ENCODE data around the gene KDM6B.

The KDM6B gene

GRCh38 chr17:7842380-7843256 is 8.6 kb downstream of the KDM6B start:
- TF ChIP-seq GATA2 (IDR thresholded peaks at IDR 0.05; ENCODE audit: low read depth, low read length): no peak
- TF ChIP-seq GATA3 (IDR thresholded peaks at IDR 0.05; ENCODE audit: low read depth, low read length): no peak

GRCh38 chr17:7843257-7843535 is 9.2 kb downstream of the KDM6B start:
- TF ChIP-seq GATA2 (IDR thresholded peaks at IDR 0.05; ENCODE audit: low read depth, low read length): no peak
- TF ChIP-seq GATA3 (IDR thresholded peaks at IDR 0.05; ENCODE audit: low read depth, low read length): no peak

- TF ChIP-seq GATA2 (IDR thresholded peaks at IDR 0.05; ENCODE audit: low read depth, low read length) (no peak), GATA3 (IDR thresholded peaks at IDR 0.05; ENCODE audit: low read depth, low read length) (no peak)
Observed at GRCh38 chr17:7843536-7844291, 9.7 kb downstream of the KDM6B start.

- TF ChIP-seq GATA2 (IDR thresholded peaks at IDR 0.05; ENCODE audit: low read depth, low read length): no peak
- no peak for TF ChIP-seq GATA3 (IDR thresholded peaks at IDR 0.05; ENCODE audit: low read depth, low read length)
Observed at GRCh38 chr17:7844292-7845154, 10.5 kb downstream of the KDM6B start.

- TF ChIP-seq GATA3 (IDR thresholded peaks at IDR 0.05; ENCODE audit: low read depth, low read length) (no peak), GATA2 (IDR thresholded peaks at IDR 0.05; ENCODE audit: low read depth, low read length) (no peak)
Observed at GRCh38 chr17:7845359-7846062, 11.5 kb downstream of the KDM6B start.

DNA sequence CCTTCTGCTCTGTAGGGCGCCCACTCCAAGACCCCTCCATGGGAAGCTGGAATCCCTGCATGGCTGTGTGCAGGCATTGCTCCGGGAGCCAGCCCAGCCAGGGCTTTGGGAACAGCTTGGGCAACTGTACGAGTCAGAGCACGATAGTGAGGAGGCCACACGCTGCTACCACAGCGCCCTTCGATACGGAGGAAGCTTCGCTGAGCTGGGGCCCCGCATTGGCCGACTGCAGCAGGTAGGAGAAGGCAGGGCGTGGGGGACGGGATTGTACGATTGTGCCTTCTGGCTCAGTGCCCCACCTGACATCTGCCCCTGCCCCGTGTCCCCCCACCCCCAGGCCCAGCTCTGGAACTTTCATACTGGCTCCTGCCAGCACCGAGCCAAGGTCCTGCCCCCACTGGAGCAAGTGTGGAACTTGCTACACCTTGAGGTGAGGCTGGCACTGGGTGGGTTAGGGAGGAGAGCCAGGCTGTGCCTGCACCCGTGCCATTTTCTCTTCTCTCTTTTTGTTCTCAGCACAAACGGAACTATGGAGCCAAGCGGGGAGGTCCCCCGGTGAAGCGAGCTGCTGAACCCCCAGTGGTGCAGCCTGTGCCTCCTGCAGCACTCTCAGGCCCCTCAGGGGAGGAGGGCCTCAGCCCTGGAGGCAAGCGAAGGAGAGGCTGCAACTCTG is 12.2 kb downstream of the KDM6B start:
- no peak for TF ChIP-seq GATA3 (IDR thresholded peaks at IDR 0.05; ENCODE audit: low read depth, low read length)
- TF ChIP-seq GATA2 (IDR thresholded peaks at IDR 0.05; ENCODE audit: low read depth, low read length): no peak

DNA sequence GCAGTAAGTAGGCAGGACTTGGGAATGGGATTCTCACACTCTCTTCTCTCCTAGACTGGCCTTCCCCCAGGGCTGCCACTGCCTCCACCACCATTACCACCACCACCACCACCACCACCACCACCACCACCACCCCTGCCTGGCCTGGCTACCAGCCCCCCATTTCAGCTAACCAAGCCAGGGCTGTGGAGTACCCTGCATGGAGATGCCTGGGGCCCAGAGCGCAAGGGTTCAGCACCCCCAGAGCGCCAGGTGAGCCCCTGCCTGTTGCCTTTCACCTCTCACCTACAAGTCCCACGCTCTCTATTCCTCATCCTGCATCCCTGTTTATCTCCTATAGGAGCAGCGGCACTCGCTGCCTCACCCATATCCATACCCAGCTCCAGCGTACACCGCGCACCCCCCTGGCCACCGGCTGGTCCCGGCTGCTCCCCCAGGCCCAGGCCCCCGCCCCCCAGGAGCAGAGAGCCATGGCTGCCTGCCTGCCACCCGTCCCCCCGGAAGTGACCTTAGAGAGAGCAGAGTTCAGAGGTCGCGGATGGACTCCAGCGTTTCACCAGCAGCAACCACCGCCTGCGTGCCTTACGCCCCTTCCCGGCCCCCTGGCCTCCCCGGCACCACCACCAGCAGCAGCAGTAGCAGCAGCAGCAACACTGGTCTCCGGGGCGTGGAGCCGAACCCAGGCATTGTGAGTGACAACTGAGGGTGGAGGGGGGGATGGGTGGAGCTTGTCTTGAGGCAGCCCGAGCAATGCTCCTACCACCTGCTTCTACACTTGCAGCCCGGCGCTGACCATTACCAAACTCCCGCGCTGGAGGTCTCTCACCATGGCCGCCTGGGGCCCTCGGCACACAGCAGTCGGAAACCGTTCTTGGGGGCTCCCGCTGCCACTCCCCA is 13.0 kb downstream of the KDM6B start:
- TF ChIP-seq GATA3 (IDR thresholded peaks at IDR 0.05; ENCODE audit: low read depth, low read length): no peak
- TF ChIP-seq GATA2 (IDR thresholded peaks at IDR 0.05; ENCODE audit: low read depth, low read length): no peak

GRCh38 chr17:7848131-7848579 is 14.1 kb downstream of the KDM6B start:
- TF ChIP-seq GATA3 (IDR thresholded peaks at IDR 0.05; ENCODE audit: low read depth, low read length): no peak
- no peak for TF ChIP-seq GATA2 (IDR thresholded peaks at IDR 0.05; ENCODE audit: low read depth, low read length)

DNA sequence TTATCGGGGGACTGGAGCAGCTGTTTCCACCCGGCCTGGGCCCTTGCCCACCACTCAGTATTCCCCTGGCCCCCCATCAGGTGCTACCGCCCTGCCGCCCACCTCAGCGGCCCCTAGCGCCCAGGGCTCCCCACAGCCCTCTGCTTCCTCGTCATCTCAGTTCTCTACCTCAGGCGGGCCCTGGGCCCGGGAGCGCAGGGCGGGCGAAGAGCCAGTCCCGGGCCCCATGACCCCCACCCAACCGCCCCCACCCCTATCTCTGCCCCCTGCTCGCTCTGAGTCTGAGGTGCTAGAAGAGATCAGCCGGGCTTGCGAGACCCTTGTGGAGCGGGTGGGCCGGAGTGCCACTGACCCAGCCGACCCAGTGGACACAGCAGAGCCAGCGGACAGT is 14.7 kb downstream of the KDM6B start:
- no peak for TF ChIP-seq GATA3 (IDR thresholded peaks at IDR 0.05; ENCODE audit: low read depth, low read length)
- TF ChIP-seq GATA2 (IDR thresholded peaks at IDR 0.05; ENCODE audit: low read depth, low read length): no peak

DNA sequence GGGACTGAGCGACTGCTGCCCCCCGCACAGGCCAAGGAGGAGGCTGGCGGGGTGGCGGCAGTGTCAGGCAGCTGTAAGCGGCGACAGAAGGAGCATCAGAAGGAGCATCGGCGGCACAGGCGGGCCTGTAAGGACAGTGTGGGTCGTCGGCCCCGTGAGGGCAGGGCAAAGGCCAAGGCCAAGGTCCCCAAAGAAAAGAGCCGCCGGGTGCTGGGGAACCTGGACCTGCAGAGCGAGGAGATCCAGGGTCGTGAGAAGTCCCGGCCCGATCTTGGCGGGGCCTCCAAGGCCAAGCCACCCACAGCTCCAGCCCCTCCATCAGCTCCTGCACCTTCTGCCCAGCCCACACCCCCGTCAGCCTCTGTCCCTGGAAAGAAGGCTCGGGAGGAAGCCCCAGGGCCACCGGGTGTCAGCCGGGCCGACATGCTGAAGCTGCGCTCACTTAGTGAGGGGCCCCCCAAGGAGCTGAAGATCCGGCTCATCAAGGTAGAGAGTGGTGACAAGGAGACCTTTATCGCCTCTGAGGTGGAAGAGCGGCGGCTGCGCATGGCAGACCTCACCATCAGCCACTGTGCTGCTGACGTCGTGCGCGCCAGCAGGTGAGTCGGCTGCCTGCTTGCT is 15.2 kb downstream of the KDM6B start:
- TF ChIP-seq GATA2 (IDR thresholded peaks at IDR 0.05; ENCODE audit: low read depth, low read length): no peak
- no peak for TF ChIP-seq GATA3 (IDR thresholded peaks at IDR 0.05; ENCODE audit: low read depth, low read length)

GRCh38 chr17:7849751-7850504 is 15.9 kb downstream of the KDM6B start:
- TF ChIP-seq GATA2 (IDR thresholded peaks at IDR 0.05; ENCODE audit: low read depth, low read length) (no peak), GATA3 (IDR thresholded peaks at IDR 0.05; ENCODE audit: low read depth, low read length) (no peak)
